Mammary epithelial cell (primary cell): ENCODE data around the gene UHRF1.

Experiments used
- CTCF ChIP-seq, 2 donors: IDR thresholded peaks in 1 of 2; conservative IDR thresholded peaks in 1 of 2; 2 replicates each; pipeline ENCODE4 v1.5.1; 2011 to 2012; ENCODE audit warnings: inconsistent platforms in 2 of 2, low read length in 2 of 2, mild to moderate bottlenecking in 2 of 2, control low read depth in 1 of 2, low read depth in 1 of 2; ENCODE audit not compliant: insufficient read depth in 1 of 2; ENCODE audit errors: extremely low read depth in 1 of 2
- EZH2 ChIP-seq: IDR thresholded peaks from 2 replicates; pipeline ENCODE4 v1.6.1; 2012; ENCODE audit warnings: low read length, inconsistent platforms, borderline replicate concordance

GRCh38 chr19:5003781-5004180 lies 94.5 kb downstream of the UHRF1 start:
- TF ChIP-seq EZH2, result no peak
- TF ChIP-seq CTCF (conservative IDR thresholded peaks at IDR 0.05 in 1 of 2, IDR thresholded peaks at IDR 0.05 in 1 of 2; ENCODE audit: extremely low read depth in 1 of 2, insufficient read depth in 1 of 2, low read depth in 1 of 2, low read length in 2 of 2), result no peak
